OCI-LY1 (cell line): ENCODE measurements around the gene FAM168A.
A peak's percentile ranks its signal among the peaks of the same experiment; 100 is the strongest.

ENCODE experiments used
- H2AFZ ChIP-seq: fragments of 200-600 bp; sonication (generic), shearing (Covaris generic); 2 replicates; pipeline ENCODE4 v1.6.0; 2014; ENCODE audit warnings: antibody characterized with exemption, mild to moderate bottlenecking, low read length
- H3F3A ChIP-seq: fragments of 200-600 bp; sonication (generic), shearing (Covaris generic); 2 replicates; pipeline ENCODE4 v1.6.0; 2014; ENCODE audit warnings: mild to moderate bottlenecking, antibody characterized with exemption, low read length, moderate library complexity; ENCODE audit not compliant: insufficient read depth
- H3K27ac ChIP-seq: fragments of 200-600 bp; sonication (generic); 2 replicates; pipeline ENCODE4 v1.5.1; 2014; ENCODE audit warnings: low read length, mixed run types, mild to moderate bottlenecking, low read depth; ENCODE audit not compliant: poor library complexity, severe bottlenecking
- H3K27me3 ChIP-seq: fragments of 200-600 bp; sonication (generic); 2 replicates; pipeline ENCODE4 v1.6.0; 2014; ENCODE audit warnings: antibody characterized with exemption, mild to moderate bottlenecking, low read length, moderate library complexity; ENCODE audit not compliant: insufficient read depth
- H3K36me3 ChIP-seq: fragments of 200-600 bp; sonication (generic); 2 replicates; pipeline ENCODE4 v1.6.1; 2014; ENCODE audit warnings: mild to moderate bottlenecking, antibody characterized with exemption, low read length, moderate library complexity, mixed read lengths; ENCODE audit not compliant: insufficient read depth
- H3K4me1 ChIP-seq: fragments of 200-600 bp; sonication (generic); 2 replicates; pipeline ENCODE4 v1.5.1; 2014; ENCODE audit warnings: mild to moderate bottlenecking, low read length, moderate library complexity; ENCODE audit not compliant: insufficient read depth, severe bottlenecking
- H3K4me2 ChIP-seq: fragments of 200-600 bp; sonication (generic), shearing (Covaris generic); 2 replicates; pipeline ENCODE4 v1.6.1; 2014; ENCODE audit warnings: low read length
- H3K4me3 ChIP-seq: fragments of 200-600 bp; sonication (generic); 2 replicates; pipeline ENCODE4 v1.5.1; 2014; ENCODE audit warnings: low read length, low read depth, mild to moderate bottlenecking, mixed read lengths; ENCODE audit not compliant: poor library complexity, severe bottlenecking
- H3K79me2 ChIP-seq: fragments of 200-600 bp; shearing (Covaris generic); 2 replicates; pipeline ENCODE4 v1.6.1; 2016; ENCODE audit warnings: mixed run types, low read length, mixed read lengths; ENCODE audit not compliant: insufficient read depth
- H3K9ac ChIP-seq: fragments of 200-600 bp; sonication (generic), shearing (Covaris generic); 2 replicates; pipeline ENCODE4 v1.6.1; 2014; ENCODE audit warnings: mild to moderate bottlenecking, low read length, mixed read lengths
- H3K9me2 ChIP-seq: fragments of 200-600 bp; sonication (generic), shearing (Covaris generic); 2 replicates; pipeline ENCODE4 v1.6.1; 2014; ENCODE audit warnings: low read depth, mild to moderate bottlenecking, low read length, mixed read lengths
- H3K9me3 ChIP-seq: fragments of 200-600 bp; shearing (Covaris generic); 2 replicates; pipeline ENCODE4 v1.6.1; 2014; ENCODE audit warnings: low read length, mixed read lengths
- H4K20me1 ChIP-seq: fragments of 200-600 bp; sonication (generic), shearing (Covaris generic); 2 replicates; pipeline ENCODE4 v1.6.0; 2016; ENCODE audit warnings: mild to moderate bottlenecking, low read length; ENCODE audit not compliant: insufficient read depth
- EZH2 ChIP-seq: fragments of 200-600 bp; sonication (generic), shearing (Covaris generic); IDR thresholded peaks from 2 replicates; pipeline ENCODE4 v1.8.0; 2017; ENCODE audit warnings: borderline replicate concordance, mixed run types, mild to moderate bottlenecking, antibody characterized with exemption, low read length, moderate library complexity, mixed read lengths
- TF ChIP-seq, protein P1 (sequence below): fragments of 200-600 bp; sonication (generic), shearing (Covaris generic); IDR thresholded peaks from 2 replicates; pipeline ENCODE4 v1.5.1; 2017; ENCODE audit warnings: mild to moderate bottlenecking, antibody characterized with exemption, low read length, moderate library complexity, mixed read lengths

FAM168A gene

DNA sequence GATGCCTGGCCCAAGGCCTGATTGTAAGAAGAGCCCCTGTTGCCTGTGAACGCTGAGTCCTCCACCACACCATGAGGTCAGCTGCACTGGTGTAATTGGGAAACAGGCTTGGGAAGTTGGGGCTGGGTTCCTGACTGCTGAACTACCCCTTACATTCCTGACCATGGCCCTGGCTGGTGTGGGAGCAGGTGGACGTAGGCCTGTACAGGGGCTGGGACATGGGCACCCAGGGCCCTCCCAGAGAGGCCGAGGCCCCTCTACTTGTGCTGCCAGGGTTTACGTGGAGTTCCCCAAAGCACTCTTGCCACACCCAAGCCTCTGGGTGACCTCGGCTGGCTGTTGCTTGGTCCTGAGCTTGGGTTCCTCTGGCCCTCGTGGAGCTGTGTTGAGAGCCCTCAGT is 216.3 kb downstream of the FAM168A start:
- TF ChIP-seq EZH2, result no peak
- TF ChIP-seq, protein P1, sequence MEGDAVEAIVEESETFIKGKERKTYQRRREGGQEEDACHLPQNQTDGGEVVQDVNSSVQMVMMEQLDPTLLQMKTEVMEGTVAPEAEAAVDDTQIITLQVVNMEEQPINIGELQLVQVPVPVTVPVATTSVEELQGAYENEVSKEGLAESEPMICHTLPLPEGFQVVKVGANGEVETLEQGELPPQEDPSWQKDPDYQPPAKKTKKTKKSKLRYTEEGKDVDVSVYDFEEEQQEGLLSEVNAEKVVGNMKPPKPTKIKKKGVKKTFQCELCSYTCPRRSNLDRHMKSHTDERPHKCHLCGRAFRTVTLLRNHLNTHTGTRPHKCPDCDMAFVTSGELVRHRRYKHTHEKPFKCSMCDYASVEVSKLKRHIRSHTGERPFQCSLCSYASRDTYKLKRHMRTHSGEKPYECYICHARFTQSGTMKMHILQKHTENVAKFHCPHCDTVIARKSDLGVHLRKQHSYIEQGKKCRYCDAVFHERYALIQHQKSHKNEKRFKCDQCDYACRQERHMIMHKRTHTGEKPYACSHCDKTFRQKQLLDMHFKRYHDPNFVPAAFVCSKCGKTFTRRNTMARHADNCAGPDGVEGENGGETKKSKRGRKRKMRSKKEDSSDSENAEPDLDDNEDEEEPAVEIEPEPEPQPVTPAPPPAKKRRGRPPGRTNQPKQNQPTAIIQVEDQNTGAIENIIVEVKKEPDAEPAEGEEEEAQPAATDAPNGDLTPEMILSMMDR, result no peak

DNA sequence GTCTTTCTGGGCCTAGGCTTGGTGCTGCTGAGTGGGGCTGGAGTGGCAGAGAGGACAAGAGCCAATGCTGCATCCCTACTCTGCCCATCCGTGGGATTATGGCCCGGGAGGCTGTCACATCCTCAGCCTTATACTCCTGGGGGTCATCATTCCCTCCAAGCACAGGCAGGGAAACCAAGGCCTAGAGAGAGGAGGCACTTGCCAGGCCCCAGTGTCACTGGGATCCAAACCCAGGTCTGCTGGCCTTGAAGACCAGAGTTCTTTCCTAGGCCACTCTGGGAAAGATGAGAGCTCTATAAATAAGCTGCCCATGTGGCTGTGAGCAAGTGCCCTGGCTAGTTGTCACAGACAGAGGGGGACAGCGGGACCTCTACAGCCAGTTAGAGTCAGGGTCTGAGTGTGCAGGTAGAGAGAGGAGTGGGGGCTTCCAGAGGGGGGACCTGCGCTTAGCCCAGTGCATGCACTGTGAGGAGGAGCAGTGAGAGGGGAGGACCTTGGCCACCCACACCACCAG is 217.0 kb downstream of the FAM168A start:
- Histone ChIP-seq H3K4me1 (peaks cover 88% of the 10 kb centered on the region), H3K9me2 (no peaks in the 10 kb centered on the region), H3K4me3 (no peak overlapping the region), H2AFZ (no peak overlapping the region), H3K9ac (no peak overlapping the region), H3K9me3 (no peaks in the 10 kb centered on the region), H3K36me3 (peaks cover 3% of the 10 kb centered on the region; the same call in 1 of the 2 replicates), H4K20me1 (no peaks in the 10 kb centered on the region), H3K27ac (peak overlapping the region; percentile 88), H3K4me2 (no peak overlapping the region), H3K79me2 (peaks cover 13% of the 10 kb centered on the region; the same call in 1 of the 2 replicates), H3F3A (no peaks in the 10 kb centered on the region), H3K27me3 (no peaks in the 10 kb centered on the region)
- TF ChIP-seq, protein P1, result no peak
- no peak for TF ChIP-seq EZH2

More for the DNA sequence above, 216.3 kb downstream of the FAM168A start:
- Histone ChIP-seq H3K4me1 (peaks cover 94% of the 10 kb centered on the region), H2AFZ (no peak overlapping the region), H3K27me3 (no peaks in the 10 kb centered on the region), H3K4me3 (no peak overlapping the region), H3K9me3 (no peaks in the 10 kb centered on the region), H3K4me2 (peak overlapping the region; percentile 38; the same call in 1 of the 2 replicates), H3F3A (no peaks in the 10 kb centered on the region), H4K20me1 (no peaks in the 10 kb centered on the region), H3K9ac (no peak overlapping the region; the same call in 1 of the 2 replicates), H3K27ac (peak overlapping the region; percentile 88), H3K9me2 (no peaks in the 10 kb centered on the region), H3K36me3 (peaks cover 3% of the 10 kb centered on the region; the same call in 1 of the 2 replicates), H3K79me2 (peaks cover 13% of the 10 kb centered on the region; the same call in 1 of the 2 replicates)

DNA sequence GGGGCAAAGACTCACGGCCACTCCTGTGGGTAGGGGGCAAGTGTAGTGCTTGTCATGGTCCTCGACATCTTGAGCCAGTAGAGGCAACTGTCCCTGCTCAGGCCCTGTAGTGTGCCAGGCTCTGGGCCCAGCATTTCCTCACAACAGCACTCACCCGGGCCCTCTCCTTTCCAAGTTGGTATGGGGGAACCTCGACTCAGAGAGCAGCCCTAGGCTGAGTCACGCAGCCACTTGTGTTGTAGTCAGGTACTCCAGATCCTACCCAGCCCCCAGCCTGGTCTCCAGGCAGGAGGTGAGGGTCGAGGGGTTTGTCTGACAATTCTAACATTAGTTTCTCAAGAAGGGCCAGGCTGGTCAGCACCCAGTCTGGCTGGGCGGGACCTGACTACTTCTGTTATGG is 217.6 kb downstream of the FAM168A start:
- H3K27ac ChIP-seq, result peak overlapping the region; percentile 13
- no peaks in the 10 kb centered on the region for H4K20me1 ChIP-seq

More for the DNA sequence above, 217.6 kb downstream of the FAM168A start:
- no peak overlapping the region; the same call in 1 of the 2 replicates for H3K9ac ChIP-seq
- no peaks in the 10 kb centered on the region for H3F3A ChIP-seq
- peaks cover 88% of the 10 kb centered on the region for H3K4me1 ChIP-seq
- H3K9me2 ChIP-seq, result no peaks in the 10 kb centered on the region
- H3K9me3 ChIP-seq, result no peaks in the 10 kb centered on the region
- H3K4me2 ChIP-seq, result peak overlapping the region; percentile 78; the same call in 1 of the 2 replicates
- peaks cover 13% of the 10 kb centered on the region; the same call in 1 of the 2 replicates for H3K79me2 ChIP-seq
- H2AFZ ChIP-seq, result no peak overlapping the region
- H3K36me3 ChIP-seq, result peaks cover 3% of the 10 kb centered on the region; the same call in 1 of the 2 replicates
- no peak for TF ChIP-seq EZH2
- TF ChIP-seq, protein P1, result no peak
- H3K27me3 ChIP-seq, result no peaks in the 10 kb centered on the region
- no peak overlapping the region for H3K4me3 ChIP-seq
